HG03175 (cell line): ENCODE results near the gene NTF4.
"Not testable (repeated sequence)": the region's sequence is repeated elsewhere in the genome, so short reads cannot be mapped to it uniquely, and the experiment has no call there.

Experiments used
- ATAC-seq: cut with Tn5 transposase; IDR thresholded peaks from one replicate; pipeline ENCODE4 v1.9.1; 2021; ENCODE audit warnings: mild to moderate bottlenecking, moderate library complexity; ENCODE audit not compliant: unreplicated experiment

Gene NTF4

GRCh38 chr19:49091391-49092038 is 26.9 kb upstream of the NTF4 start:
- no peak for ATAC-seq

- no peak for ATAC-seq
Measured at GRCh38 chr19:49086296-49086695, 21.7 kb upstream of the NTF4 start.

DNA sequence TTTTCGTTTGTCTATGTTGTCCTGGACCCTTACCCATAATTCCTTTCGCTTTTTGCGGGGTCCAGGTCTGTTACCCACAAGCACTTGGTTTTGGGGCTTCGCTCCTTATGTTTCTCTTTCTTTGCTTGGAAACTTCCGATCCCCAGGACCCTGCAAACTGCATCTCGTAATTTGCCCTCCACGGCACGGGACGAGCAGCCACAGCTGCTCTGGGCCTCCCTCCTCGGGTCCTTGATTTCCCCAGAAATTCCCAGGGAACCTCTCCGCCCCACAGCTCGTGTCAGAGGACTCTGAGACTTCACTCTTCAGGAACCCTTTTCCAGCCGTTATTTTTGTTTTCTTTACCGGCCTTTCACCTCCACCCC is 21.2 kb upstream of the NTF4 start:
- ATAC-seq: no peak

DNA sequence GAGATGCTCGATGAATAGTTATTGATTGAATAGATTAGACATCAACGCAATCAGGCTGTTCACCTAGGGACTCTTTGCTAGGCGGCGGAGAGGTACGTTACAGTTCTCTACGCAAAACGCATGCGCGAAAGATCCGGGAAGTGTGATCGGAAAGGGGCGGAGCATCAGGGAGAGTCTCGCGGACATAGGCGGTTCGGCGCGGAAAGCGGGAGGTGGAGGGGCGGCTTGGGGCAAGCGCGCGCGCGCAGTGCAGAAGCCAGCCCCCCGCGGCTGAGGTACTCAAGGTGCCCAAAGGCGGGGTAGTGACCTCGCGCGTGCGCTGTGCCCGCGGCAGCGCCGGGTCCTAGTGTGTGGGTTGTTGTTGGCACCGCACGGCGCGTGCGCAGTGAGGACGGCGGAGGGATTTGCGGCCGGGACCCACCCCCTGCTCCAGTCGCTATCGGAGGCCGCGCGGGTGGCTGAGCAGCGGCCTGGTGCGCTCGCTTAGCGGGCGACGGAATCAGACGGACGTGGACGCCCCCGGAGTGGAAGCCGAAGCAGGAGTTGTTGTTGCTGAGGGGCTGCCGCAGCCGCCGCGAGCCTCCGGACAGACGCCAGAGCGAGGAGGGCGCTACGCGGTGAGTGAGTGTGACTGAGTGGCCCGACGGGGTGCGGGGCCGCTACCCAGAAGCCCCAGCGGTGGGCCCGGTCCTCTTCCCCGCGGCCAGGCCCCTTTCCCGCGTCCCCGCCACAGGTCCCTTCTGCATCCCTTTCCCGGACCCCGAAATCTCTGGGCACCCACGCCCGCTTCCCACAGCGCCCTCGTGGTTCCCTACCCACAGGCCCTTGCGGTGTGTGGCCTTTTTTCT is 20.6 kb upstream of the NTF4 start, which contains the start of gene SNRNP70:
Gene SNRNP70 (plus strand): TSS at position 432 of the 848 bp plus-strand sequence. CDS start 964 bp downstream, outside the sequence.
- peak; percentile 83 for ATAC-seq

DNA sequence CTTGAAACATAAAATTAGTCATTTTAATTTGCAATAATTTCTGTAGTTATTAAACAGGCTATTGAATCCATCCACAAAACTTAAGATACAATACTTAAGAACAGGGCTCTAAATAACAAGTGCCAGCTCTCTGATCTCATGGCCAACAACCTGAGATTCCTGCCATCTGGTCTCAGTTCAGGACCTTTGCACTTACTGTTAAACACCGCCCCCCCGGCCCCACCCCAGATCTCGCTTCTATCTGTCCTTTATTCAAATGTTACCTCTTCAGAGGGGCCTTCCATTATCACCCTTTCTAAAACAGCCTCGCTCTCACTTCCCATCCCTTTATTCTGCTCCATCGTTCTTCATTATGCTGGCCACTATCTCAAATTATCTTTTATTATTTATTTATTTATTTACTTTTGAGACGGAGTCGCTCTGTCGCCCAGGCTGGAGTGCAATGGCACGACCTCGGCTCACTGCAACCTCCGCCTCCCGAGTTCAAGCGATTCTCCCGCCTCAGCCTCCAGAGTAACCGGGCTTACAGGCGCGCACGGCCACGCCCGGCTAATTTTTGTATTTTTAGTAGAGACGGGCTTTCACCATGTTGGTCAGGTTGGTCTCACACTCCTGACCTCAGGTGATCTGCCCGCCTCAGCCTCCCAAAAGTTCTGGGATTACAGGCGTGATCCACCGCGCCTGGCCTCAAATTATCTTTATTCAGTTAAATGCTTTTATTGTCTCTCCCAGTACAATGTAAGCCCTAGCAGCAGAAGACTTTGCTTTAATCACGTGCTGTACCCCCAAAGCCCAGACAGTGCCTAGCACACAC is 19.8 kb upstream of the NTF4 start:
- ATAC-seq: no peak

DNA sequence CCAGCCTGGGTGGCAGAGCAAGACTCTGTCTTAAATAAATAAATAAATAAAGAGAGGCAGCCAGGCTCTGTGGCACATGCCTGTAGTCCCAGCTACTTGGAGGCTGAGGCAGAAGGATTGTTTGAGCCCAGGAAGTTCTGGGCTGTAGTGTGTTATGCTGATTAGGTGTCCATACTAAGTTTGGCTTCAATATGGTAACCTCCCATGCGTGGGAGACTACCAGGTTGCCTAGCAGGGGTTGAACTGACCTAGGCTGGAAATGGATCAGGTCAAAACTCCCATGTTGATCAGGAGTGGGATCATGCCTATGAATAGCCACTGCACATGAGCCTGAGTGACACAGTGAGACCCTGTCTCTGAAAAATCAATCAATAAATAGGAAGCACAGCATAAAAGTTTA is 16.7 kb upstream of the NTF4 start:
- no peak for ATAC-seq

DNA sequence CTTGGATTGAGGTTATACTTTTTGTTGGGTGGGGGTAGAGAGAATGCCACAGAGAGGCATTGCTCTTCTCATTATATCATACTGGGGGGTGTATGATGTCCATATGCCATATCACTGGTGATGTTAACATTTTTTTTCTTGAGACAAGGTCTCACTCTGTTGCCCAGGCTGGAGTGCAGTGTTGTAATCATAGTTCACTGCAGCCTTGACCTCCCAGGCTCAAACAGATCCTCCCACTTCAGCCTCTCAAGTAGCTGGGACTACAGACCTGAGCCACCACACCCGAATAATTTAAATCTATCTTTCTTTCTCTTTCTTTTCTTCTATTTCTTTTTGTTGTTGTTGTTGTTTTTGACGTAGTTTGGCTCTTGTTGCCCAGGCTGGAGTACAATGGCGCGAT is 15.8 kb upstream of the NTF4 start:
- no peak for ATAC-seq

DNA sequence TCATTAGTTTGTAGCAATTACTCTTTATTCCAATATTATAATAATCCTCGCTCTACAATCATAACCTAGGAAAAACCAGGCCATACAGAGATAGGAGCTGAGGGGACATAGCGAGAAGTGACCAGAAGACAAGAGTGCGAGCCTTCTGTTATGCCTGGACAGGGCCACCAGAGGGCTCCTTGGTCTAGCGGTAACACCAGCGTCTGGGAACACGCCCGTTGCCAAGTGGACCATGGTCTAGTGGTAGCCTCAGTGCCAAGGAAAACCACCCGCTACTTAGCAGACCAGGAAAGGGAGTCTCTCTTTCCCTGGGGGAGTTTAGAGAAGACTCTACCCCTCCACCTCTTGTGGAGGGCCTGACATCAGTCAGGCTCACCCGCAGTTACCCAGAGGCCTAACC is 10.3 kb upstream of the NTF4 start:
- not testable (repeated sequence) for ATAC-seq

DNA sequence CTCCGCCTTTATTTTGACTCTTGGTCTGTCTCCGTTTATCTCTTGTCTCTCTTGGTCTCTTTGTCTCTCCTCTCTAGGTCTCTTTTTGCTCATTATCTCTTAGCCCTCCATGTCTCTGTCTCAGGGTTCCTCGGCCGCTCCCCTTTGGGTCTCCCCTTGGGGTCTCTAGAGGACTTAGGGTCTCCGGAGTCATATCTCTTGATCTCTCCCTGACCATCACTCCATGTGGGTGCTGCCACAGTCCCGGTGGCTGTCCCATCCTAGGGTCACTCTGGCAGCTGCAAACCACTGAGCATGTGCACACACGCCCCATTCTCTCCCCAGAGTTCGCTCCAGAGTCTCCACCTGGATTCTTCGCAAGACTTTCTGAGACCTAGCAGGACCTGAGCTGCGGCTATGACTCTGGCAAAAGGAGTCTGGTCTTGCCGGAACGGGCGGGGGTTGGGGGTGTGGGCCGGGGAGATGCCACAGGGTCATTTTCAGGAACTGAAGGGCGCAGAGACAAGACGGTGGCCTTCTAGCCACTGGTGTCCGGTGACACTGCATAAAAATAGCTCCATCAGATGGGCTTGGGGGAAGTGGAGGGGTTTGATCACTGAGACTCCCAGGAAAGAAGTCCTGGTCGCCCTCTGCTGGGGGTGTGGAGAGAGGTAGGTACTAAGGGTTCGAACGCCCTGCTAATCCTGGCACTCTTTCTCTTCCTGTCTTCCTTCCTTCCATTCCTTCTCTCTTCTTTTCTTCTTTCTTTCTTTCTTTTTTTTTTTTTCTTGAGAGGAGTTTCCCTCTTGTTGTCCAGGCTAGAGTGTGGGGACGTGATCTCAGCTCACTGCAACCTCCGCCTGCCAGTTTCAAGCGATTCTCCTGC is 9.1 kb upstream of the NTF4 start:
- ATAC-seq: no peak

DNA sequence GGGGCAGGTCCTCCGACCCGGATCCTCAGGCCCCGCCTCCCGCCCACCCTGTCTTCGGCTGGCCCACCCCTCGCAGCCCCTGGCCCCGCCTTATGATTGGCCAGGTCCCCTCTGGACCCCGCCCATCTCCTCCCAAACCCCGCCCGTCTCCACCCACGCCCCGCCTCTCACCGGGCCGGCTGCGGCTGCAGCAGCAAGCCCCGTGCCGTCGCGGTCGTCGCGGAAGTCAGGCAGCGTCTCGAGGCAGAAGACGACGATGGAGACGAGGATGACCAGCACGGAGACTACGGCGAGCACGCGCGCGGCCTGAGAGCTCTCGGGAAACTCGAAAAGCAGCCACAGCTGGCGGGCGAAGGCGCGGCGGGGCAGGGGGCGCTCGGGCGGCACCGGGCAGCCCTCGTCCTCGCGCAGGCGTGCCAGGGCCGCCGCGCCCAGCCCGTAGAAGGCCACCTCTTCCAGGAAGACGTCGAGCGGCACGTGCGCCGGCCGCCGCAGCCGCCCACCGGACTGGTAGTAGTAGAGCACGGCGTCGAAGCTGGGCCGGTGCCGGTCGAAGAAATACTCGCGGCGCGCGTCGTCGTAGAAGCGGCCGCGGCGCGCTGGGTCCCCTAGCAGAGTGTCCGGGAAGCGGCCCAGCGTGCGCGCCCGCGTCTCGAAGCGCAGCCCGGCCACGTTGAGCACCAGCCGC is 7.4 kb upstream of the NTF4 start:
- ATAC-seq: no peak

- ATAC-seq: no peak
Measured at GRCh38 chr19:49070416-49070815, 5.8 kb upstream of the NTF4 start.

DNA sequence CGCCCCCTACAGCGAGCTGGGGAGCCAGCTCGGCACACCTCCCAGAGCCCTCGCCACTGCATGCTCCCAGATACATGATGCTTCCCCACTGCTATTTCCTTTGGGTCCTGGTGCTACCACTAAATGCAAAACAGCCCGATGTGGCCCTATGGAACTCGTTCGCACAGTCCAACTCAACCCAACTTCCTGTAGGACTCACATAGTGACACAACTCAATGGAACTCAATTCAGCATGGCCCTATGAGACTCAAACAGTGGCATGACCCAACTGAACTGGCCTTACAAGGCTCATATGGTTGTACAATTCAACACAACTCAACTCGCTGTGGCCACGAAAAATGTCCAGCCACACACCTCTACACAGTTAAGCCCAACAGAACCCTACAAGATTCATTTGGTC is 4.4 kb upstream of the NTF4 start:
- no peak for ATAC-seq

- ATAC-seq: no peak
Measured at GRCh38 chr19:49067554-49067953, 2.9 kb upstream of the NTF4 start.

DNA sequence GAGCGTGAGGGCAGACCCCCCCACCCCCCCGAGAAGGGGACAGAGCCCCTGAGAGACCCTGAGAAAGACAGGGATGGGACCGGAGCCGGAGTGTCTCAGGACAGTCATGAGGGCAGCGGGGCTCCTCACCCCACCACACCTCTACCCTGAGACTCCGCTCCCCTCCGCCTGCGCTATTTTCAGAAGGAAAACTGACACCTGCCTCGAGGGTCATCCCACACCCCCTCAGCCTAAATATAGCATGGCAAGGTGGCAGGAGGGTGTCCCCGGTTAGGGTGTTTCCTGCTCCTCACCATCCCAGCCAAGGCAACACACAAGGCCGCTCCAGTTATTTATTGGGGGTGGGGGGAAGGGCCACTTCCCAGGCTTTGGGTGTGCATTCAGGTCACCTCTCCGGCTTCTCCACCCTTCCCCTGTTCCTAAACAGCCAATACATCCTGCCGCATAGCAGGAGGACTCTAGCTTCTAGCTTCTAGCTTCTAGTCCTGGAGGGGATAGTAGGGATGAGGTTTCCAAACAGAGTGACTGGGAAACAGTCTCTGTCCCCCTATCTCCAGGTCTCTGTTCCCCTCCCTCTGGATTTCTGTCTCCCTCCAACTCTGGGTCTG is 1.4 kb upstream of the NTF4 start:
- no peak for ATAC-seq

- ATAC-seq: no peak
Measured at GRCh38 chr19:49064029-49064629, 489 bp downstream of the NTF4 start.

GRCh38 chr19:49061445-49061844 is 3.2 kb downstream of the NTF4 start:
- no peak for ATAC-seq

- no peak for ATAC-seq
Measured at GRCh38 chr19:49061000-49061399, 3.6 kb downstream of the NTF4 start.

GRCh38 chr19:49059053-49059452 is 5.6 kb downstream of the NTF4 start:
- ATAC-seq: no peak

DNA sequence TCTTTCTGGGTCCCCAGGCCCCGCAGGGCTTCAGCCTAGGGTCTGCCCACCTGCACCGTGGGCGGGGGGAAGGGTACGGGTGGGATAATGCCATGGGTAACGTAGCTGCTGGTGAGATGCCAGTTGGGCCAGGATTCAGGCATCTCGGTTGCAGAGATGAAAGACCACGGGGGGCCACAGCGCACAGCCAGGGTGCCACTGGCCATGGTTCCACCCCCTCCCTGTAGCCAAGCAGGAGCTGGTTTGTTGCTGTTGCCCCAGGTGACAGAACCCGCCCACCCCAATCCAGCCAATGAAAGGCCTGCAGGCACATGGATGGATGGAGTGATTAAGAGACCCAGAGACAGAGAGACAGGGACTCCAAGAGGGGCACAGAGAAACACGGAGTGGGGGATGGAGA is 6.1 kb downstream of the NTF4 start:
- ATAC-seq: no peak
